Glutamatergic neuron (in vitro differentiated cells): ENCODE results near the gene KIT. TPM values are rescaled to one million over a fixed set of nuclear protein-coding genes. Genes with fewer than 3 reads are reported as not detected.

Source experiments
- DNase-seq: peaks from one replicate; pipeline ENCODE4 v3.0.0; 2022
- H3K27ac Mint-ChIP-seq: one replicate; pipeline ENCODE4 v1.8.0; 2020; ENCODE audit warnings: mild to moderate bottlenecking, mixed read lengths, inconsistent platforms; ENCODE audit not compliant: unreplicated experiment
- H3K27me3 Mint-ChIP-seq: one replicate; pipeline ENCODE4 v1.8.0; 2020; ENCODE audit warnings: mild to moderate bottlenecking, moderate library complexity, mixed read lengths, inconsistent platforms; ENCODE audit not compliant: unreplicated experiment
- H3K36me3 Mint-ChIP-seq: one replicate; pipeline ENCODE4 v1.8.0; 2020; ENCODE audit warnings: mild to moderate bottlenecking, mixed read lengths, inconsistent platforms; ENCODE audit not compliant: unreplicated experiment
- H3K4me1 Mint-ChIP-seq: one replicate; pipeline ENCODE4 v1.8.0; 2020; ENCODE audit warnings: mild to moderate bottlenecking, low read depth, mixed read lengths, inconsistent platforms; ENCODE audit not compliant: unreplicated experiment
- H3K4me3 Mint-ChIP-seq: one replicate; pipeline ENCODE4 v1.8.0; 2020; ENCODE audit warnings: mild to moderate bottlenecking, mixed read lengths, inconsistent platforms; ENCODE audit not compliant: unreplicated experiment
- H3K9me3 Mint-ChIP-seq: one replicate; pipeline ENCODE4 v1.8.0; 2020; ENCODE audit warnings: mild to moderate bottlenecking, moderate library complexity, mixed read lengths, inconsistent platforms; ENCODE audit not compliant: unreplicated experiment
- total RNA-seq: library from RNA; stranded (reverse); fragmentation: NEBNext Ultra II Directional; extraction: Animal tissue kit (Norgen Biotek cat#: 25700); gene quantifications from one replicate; pipeline ENCODE4 v1.2.1, GENCODE V29; 2021; ENCODE audit not compliant: unreplicated experiment
- TF ChIP-seq, protein P1 (sequence below): fragments of 200-600 bp; sonication (generic); IDR thresholded peaks from one replicate; pipeline ENCODE4 v1.5.0; 2021; ENCODE audit not compliant: partially characterized antibody, unreplicated experiment

KIT gene
- total RNA-seq, 1 donor from 2014 or later: 3.0 TPM

DNA sequence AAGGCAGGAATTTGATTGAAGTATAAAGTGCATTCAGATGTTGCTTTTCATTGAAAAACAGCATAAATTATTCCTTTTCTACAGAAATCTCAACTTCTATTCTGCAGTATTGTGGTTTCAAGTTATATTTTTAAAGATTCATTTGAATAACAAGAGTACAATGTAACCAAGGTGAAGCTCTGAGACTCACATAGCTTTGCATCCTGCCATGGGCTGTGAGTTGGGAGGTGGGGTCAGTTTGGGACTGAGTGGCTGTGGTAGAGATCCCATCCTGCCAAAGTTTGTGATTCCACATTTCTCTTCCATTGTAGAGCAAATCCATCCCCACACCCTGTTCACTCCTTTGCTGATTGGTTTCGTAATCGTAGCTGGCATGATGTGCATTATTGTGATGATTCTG is 69.2 kb downstream of the KIT start:
- H3K9me3 Mint-ChIP-seq: no peaks in the 10 kb centered on the region

DNA sequence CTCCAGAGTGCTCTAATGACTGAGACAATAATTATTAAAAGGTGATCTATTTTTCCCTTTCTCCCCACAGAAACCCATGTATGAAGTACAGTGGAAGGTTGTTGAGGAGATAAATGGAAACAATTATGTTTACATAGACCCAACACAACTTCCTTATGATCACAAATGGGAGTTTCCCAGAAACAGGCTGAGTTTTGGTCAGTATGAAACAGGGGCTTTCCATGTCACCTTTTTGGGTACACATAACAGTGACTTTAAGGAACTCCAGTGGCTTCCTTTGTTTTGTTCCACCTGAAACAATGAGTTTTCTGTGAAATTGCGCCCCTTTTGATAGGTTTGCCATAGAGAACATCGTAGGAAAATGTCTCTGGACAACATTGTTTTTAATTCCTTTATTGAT is 69.6 kb downstream of the KIT start:
- Mint-ChIP-seq H3K36me3 (no peaks in the 10 kb centered on the region), H3K4me3 (no peak overlapping the region), H3K4me1 (peaks cover 8% of the 10 kb centered on the region), H3K27me3 (no peaks in the 10 kb centered on the region), H3K9me3 (peaks cover 1% of the 10 kb centered on the region), H3K27ac (no peak overlapping the region)
- no peak for DNase-seq
- TF ChIP-seq, protein P1, sequence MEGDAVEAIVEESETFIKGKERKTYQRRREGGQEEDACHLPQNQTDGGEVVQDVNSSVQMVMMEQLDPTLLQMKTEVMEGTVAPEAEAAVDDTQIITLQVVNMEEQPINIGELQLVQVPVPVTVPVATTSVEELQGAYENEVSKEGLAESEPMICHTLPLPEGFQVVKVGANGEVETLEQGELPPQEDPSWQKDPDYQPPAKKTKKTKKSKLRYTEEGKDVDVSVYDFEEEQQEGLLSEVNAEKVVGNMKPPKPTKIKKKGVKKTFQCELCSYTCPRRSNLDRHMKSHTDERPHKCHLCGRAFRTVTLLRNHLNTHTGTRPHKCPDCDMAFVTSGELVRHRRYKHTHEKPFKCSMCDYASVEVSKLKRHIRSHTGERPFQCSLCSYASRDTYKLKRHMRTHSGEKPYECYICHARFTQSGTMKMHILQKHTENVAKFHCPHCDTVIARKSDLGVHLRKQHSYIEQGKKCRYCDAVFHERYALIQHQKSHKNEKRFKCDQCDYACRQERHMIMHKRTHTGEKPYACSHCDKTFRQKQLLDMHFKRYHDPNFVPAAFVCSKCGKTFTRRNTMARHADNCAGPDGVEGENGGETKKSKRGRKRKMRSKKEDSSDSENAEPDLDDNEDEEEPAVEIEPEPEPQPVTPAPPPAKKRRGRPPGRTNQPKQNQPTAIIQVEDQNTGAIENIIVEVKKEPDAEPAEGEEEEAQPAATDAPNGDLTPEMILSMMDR: no peak

More for the DNA sequence above, 69.2 kb downstream of the KIT start:
- H3K27ac Mint-ChIP-seq: no peak overlapping the region
- no peaks in the 10 kb centered on the region for H3K36me3 Mint-ChIP-seq
- no peaks in the 10 kb centered on the region for H3K27me3 Mint-ChIP-seq
- DNase-seq: no peak
- H3K4me1 Mint-ChIP-seq: peaks cover 8% of the 10 kb centered on the region
- TF ChIP-seq, protein P1: no peak
- no peak overlapping the region for H3K4me3 Mint-ChIP-seq

DNA sequence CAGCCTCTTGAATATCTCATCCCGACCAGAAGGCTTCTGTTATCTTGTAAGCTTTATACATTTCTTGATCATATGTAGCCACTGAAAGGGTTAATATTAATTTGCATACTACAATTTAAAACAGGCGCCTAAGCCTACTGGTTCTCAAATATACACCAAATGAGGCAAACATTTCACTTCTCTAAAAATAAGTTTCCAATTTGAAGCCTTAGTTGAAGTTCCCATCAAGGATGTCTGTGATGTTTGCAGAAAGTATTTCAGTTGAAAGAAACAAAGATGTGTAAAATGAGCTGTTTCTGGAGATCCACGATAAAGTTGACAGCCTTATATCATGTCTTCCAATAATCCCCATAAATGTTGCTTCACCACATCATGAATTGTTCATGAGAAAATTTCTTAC is 70.6 kb downstream of the KIT start:
- no peaks in the 10 kb centered on the region for H3K36me3 Mint-ChIP-seq
- TF ChIP-seq, protein P1: no peak
- DNase-seq: no peak
- H3K4me1 Mint-ChIP-seq: peaks cover 7% of the 10 kb centered on the region
- H3K4me3 Mint-ChIP-seq: no peak overlapping the region
- no peaks in the 10 kb centered on the region for H3K27me3 Mint-ChIP-seq
- H3K9me3 Mint-ChIP-seq: peaks cover 1% of the 10 kb centered on the region
- H3K27ac Mint-ChIP-seq: no peak overlapping the region

DNA sequence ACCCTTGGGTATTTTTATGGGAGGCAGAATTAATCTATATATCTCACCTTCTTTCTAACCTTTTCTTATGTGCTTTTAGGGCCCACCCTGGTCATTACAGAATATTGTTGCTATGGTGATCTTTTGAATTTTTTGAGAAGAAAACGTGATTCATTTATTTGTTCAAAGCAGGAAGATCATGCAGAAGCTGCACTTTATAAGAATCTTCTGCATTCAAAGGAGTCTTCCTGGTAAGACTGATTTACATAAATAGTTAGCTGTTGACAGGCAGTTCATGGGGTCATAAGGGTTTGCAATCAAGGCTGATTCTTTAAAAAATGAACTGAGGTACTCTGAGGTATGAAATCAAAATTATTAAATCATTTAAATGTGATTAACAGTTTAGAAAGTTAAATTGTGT is 71.5 kb downstream of the KIT start:
- H3K4me1 Mint-ChIP-seq: peaks cover under 1% of the 10 kb centered on the region
- no peaks in the 10 kb centered on the region for H3K27me3 Mint-ChIP-seq
- peaks cover 1% of the 10 kb centered on the region for H3K9me3 Mint-ChIP-seq
- no peaks in the 10 kb centered on the region for H3K36me3 Mint-ChIP-seq
- no peak overlapping the region for H3K27ac Mint-ChIP-seq
- H3K4me3 Mint-ChIP-seq: no peak overlapping the region
- no peak for DNase-seq
- TF ChIP-seq, protein P1: no peak

GRCh38 chr4:54730581-54730980 is 72.8 kb downstream of the KIT start:
- Mint-ChIP-seq H3K4me3 (no peak overlapping the region), H3K4me1 (no peaks in the 10 kb centered on the region), H3K27me3 (no peaks in the 10 kb centered on the region), H3K9me3 (peaks cover 1% of the 10 kb centered on the region), H3K36me3 (no peaks in the 10 kb centered on the region), H3K27ac (no peak overlapping the region)
- TF ChIP-seq, protein P1: no peak
- no peak for DNase-seq
